Central memory CD8-positive, alpha-beta T cell (primary cell): ENCODE measurements around the gene MUC3A.
"Not testable (repeated sequence)": the region's sequence is repeated elsewhere in the genome, so short reads cannot be mapped to it uniquely, and the experiment has no call there.

Experiments
- ATAC-seq: fragments of 150-1000 bp; cut with Tn5 transposase; replicated peaks from 2 replicates; pipeline ENCODE4 v1.10.0; 2022; ENCODE audit warnings: mild to moderate bottlenecking, moderate FRiP score, moderate number of reproducible peaks; ENCODE audit not compliant: poor library complexity, severe bottlenecking; ENCODE audit errors: extremely low read depth
- DNase-seq, 2 donors: peaks; one replicate each; pipeline ENCODE4 v3.0.0; 2021; ENCODE audit warnings: low spot score in 2 of 2
- H3K27ac Mint-ChIP-seq: one replicate; pipeline ENCODE4 v1.8.0; 2022; ENCODE audit warnings: low read depth, mild to moderate bottlenecking, moderate library complexity, mixed read lengths
- H3K27me3 Mint-ChIP-seq: one replicate; pipeline ENCODE4 v1.8.0; 2022; ENCODE audit warnings: mixed read lengths
- H3K36me3 Mint-ChIP-seq: one replicate; pipeline ENCODE4 v1.8.0; 2022; ENCODE audit warnings: mild to moderate bottlenecking, moderate library complexity, mixed read lengths; ENCODE audit not compliant: insufficient read depth
- H3K4me1 Mint-ChIP-seq: one replicate; pipeline ENCODE4 v1.8.0; 2022; ENCODE audit warnings: mixed read lengths
- H3K4me3 Mint-ChIP-seq: one replicate; pipeline ENCODE4 v1.8.0; 2022; ENCODE audit warnings: mild to moderate bottlenecking, moderate library complexity, mixed read lengths
- H3K9me3 Mint-ChIP-seq: one replicate; pipeline ENCODE4 v1.8.0; 2022; ENCODE audit warnings: mixed read lengths

The MUC3A gene

DNA sequence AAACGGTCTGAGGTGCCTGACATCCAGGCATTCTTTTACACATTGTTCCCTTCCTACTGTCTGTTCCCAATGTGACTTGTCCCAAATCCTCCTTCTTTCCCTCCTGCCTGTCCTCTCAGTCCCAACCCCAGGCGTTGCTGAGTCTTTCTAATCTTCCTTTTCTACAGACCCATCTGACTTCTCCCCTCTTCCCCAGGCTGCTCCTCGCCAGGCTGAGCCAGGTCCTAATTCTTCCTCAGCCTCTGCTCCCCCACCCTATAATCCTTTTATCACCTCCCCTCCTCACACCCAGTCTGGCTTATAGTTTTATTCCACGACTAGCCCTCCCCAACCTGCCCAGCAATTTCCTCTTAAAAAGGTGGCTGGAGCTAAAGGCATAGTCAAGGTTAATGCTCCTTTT lies 25.7 kb upstream of the MUC3A start:
- not testable (repeated sequence) for DNase-seq, H3K36me3 Mint-ChIP-seq, H3K4me1 Mint-ChIP-seq, ATAC-seq, H3K4me3 Mint-ChIP-seq, H3K27ac Mint-ChIP-seq, H3K9me3 Mint-ChIP-seq
- H3K27me3 Mint-ChIP-seq: peaks cover 10% of the 10 kb centered on the region

DNA sequence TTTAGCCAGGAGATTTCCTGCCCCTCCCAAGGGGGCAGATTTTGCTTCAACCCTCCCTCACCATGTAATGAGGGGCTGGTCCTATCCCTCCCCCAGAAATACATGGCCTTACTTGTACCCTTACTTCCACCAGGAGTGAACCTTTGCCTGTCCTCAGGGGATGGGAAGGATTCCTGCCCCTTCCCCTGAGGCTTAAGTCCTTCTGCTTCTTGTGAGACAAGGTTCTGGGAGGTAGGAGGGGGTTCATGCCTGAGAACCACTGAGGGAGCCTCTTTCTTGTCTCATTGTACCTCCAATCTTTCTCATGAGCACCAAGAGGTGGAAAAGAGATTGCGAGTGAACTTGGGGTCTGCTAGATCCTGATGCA lies 19.5 kb upstream of the MUC3A start:
- H3K4me1 Mint-ChIP-seq: no peaks in the 10 kb centered on the region
- peaks cover 6% of the 10 kb centered on the region for H3K9me3 Mint-ChIP-seq
- no peaks in the 10 kb centered on the region for H3K36me3 Mint-ChIP-seq
- DNase-seq (no peak), ATAC-seq (no peak)
- H3K4me3 Mint-ChIP-seq: no peak overlapping the region
- peaks cover 32% of the 10 kb centered on the region for H3K27me3 Mint-ChIP-seq
- H3K27ac Mint-ChIP-seq: no peak overlapping the region

DNA sequence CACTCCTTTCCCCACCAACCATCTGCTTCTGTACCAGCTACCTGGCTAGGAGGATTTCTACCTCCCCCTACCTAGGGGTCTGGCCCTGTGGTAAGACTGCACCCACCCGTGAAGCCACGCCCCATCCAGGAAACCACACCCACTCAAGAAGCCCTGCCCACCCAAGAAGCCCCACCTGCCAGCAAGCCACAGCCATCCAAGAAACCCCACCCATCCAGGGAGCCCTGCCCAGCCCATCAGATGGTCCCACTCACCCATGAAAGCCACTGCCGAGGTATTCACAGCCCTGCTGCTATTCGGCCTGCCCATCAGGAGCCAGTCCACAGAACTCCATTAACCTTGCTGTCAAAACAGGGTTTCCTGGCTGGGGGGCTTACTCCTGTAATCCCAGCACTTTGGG lies 15.6 kb upstream of the MUC3A start:
- H3K4me3 Mint-ChIP-seq: no peak overlapping the region
- H3K36me3 Mint-ChIP-seq: no peaks in the 10 kb centered on the region
- peaks cover 50% of the 10 kb centered on the region for H3K27me3 Mint-ChIP-seq
- DNase-seq (no peak), ATAC-seq (no peak)
- peaks cover 6% of the 10 kb centered on the region for H3K9me3 Mint-ChIP-seq
- no peak overlapping the region for H3K27ac Mint-ChIP-seq
- no peaks in the 10 kb centered on the region for H3K4me1 Mint-ChIP-seq

DNA sequence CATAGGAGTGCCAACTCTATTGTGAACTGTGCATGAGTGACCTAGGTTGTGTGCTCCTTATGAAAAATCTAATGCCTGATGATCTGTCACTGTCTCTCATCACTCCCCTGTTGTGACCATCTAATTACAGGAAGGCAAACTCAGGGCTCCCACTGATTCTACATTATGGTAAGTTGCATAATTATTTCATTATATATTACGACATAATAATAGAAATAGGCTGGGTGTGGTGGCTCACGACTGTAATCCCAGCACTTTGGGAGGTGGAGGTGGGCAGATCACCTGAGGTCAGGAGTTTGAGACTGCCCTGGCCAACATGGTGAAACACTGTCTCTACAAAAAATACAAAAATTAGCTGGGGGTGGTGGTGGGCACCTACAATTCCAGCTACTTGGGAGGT lies 14.0 kb upstream of the MUC3A start:
- H3K27me3 Mint-ChIP-seq: peaks cover 50% of the 10 kb centered on the region
- H3K9me3 Mint-ChIP-seq, H3K4me3 Mint-ChIP-seq, H3K27ac Mint-ChIP-seq, H3K36me3 Mint-ChIP-seq, H3K4me1 Mint-ChIP-seq, ATAC-seq, DNase-seq: not testable (repeated sequence)

DNA sequence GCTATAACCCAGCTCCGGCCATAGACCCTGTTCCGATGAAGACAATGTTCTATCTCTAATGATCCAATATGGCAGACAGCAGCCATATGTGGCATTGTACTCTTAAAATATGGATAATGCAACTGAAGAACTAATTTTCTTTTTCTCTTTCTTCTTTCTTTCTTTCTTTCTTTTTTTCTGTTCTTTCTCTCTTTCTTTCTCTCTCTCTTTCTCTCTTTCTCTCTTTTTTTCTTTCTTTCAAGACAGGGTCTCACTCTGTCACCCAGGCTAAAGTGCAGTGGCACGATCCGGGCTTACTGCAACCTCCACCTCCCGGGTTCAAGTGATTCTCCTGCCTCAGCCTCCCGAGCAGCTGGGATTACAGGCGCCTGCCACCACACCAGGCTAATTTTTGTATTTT lies 13.2 kb upstream of the MUC3A start:
- H3K27me3 Mint-ChIP-seq: peaks cover 42% of the 10 kb centered on the region
- not testable (repeated sequence) for H3K9me3 Mint-ChIP-seq, ATAC-seq, H3K36me3 Mint-ChIP-seq, H3K27ac Mint-ChIP-seq, H3K4me1 Mint-ChIP-seq, DNase-seq, H3K4me3 Mint-ChIP-seq

GRCh38 chr7:100942045-100942774 lies 7.1 kb upstream of the MUC3A start:
- peaks cover 54% of the 10 kb centered on the region for H3K27me3 Mint-ChIP-seq
- H3K36me3 Mint-ChIP-seq: no peaks in the 10 kb centered on the region
- H3K4me3 Mint-ChIP-seq: no peak overlapping the region
- ATAC-seq: no peak
- H3K9me3 Mint-ChIP-seq: no peaks in the 10 kb centered on the region
- no peaks in the 10 kb centered on the region for H3K4me1 Mint-ChIP-seq
- H3K27ac Mint-ChIP-seq: no peak overlapping the region
- DNase-seq: no peak

DNA sequence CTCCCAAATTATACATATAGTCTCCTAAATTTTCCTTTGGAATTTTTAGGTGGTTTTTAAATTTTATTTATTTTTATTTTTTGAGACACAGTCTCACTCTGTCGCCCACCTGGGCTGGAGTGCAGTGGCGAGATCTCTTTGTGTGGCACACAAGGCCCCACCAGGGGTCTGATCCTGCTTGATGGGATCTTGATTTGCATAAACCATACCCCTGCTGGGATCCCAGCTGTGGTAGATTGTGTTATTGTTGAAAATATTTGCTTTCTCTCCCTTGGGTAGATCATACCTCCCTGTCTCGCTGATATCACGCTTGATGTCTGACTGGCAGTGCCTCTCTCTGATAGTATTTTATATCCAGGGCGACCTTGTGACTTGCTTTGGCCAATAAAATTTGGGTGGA lies 5.6 kb upstream of the MUC3A start:
- ATAC-seq (no peak), DNase-seq (no peak)
- H3K27ac Mint-ChIP-seq: no peak overlapping the region
- peaks cover 45% of the 10 kb centered on the region for H3K27me3 Mint-ChIP-seq
- H3K36me3 Mint-ChIP-seq: no peaks in the 10 kb centered on the region
- no peaks in the 10 kb centered on the region for H3K4me1 Mint-ChIP-seq
- no peaks in the 10 kb centered on the region for H3K9me3 Mint-ChIP-seq
- H3K4me3 Mint-ChIP-seq: no peak overlapping the region

GRCh38 chr7:100944138-100944537 lies 5.2 kb upstream of the MUC3A start:
- H3K36me3 Mint-ChIP-seq: no peaks in the 10 kb centered on the region
- peaks cover 45% of the 10 kb centered on the region for H3K27me3 Mint-ChIP-seq
- no peak overlapping the region for H3K27ac Mint-ChIP-seq
- no peaks in the 10 kb centered on the region for H3K4me1 Mint-ChIP-seq
- no peak for ATAC-seq
- DNase-seq: no peak
- H3K9me3 Mint-ChIP-seq: no peaks in the 10 kb centered on the region
- no peak overlapping the region for H3K4me3 Mint-ChIP-seq

GRCh38 chr7:100946111-100946510 lies 3.2 kb upstream of the MUC3A start:
- Mint-ChIP-seq H3K4me1 (no peaks in the 10 kb centered on the region), H3K27me3 (peaks cover 54% of the 10 kb centered on the region), H3K27ac (no peak overlapping the region), H3K9me3 (no peaks in the 10 kb centered on the region), H3K36me3 (no peaks in the 10 kb centered on the region), H3K4me3 (no peak overlapping the region)
- ATAC-seq: no peak
- DNase-seq: no peak

GRCh38 chr7:100946766-100947365 lies 2.5 kb upstream of the MUC3A start:
- Mint-ChIP-seq H3K4me3 (no peak overlapping the region), H3K9me3 (no peaks in the 10 kb centered on the region), H3K36me3 (no peaks in the 10 kb centered on the region), H3K4me1 (no peaks in the 10 kb centered on the region), H3K27ac (no peak overlapping the region), H3K27me3 (peaks cover 54% of the 10 kb centered on the region)
- ATAC-seq (no peak), DNase-seq (no peak)

- Mint-ChIP-seq H3K27ac (no peak overlapping the region), H3K4me1 (no peaks in the 10 kb centered on the region), H3K9me3 (no peaks in the 10 kb centered on the region), H3K36me3 (no peaks in the 10 kb centered on the region), H3K27me3 (peaks cover 47% of the 10 kb centered on the region), H3K4me3 (no peak overlapping the region)
- DNase-seq: no peak
- no peak for ATAC-seq
These were observed 1.5 kb upstream of the MUC3A start for GRCh38 chr7:100947792-100948191.

DNA sequence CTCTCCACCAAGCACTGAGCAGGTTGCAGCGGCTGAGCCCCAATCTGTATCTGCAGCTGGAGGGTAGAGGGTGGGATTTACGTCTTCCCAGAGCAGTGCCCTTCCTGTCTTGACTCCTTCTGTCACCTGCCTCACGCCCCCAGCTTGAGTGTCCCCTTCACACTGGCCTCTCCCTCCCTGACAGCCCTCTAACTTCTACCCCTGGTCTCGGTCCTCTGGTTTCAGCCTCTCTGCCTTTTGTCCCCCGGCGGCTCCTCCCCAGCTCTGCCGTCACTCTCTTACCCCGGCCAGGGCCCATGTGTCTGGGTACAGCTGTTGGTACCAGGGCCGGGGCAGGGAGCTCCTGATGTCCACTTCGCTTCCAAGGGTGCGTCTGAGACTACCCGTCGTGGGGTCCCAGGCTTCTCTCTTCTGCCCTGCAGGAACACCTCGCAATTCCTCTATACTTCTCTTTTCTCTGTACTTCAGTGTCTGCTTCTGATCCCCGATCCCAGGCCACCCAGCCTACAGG lies 654 bp downstream of the MUC3A start:
- ATAC-seq (no peak), DNase-seq (no peak)
- peaks cover 30% of the 10 kb centered on the region for H3K27me3 Mint-ChIP-seq
- no peak overlapping the region for H3K27ac Mint-ChIP-seq
- H3K36me3 Mint-ChIP-seq: no peaks in the 10 kb centered on the region
- no peaks in the 10 kb centered on the region for H3K9me3 Mint-ChIP-seq
- H3K4me3 Mint-ChIP-seq: no peak overlapping the region
- no peaks in the 10 kb centered on the region for H3K4me1 Mint-ChIP-seq

- no peak overlapping the region for H3K27ac Mint-ChIP-seq
- DNase-seq (no peak), ATAC-seq (no peak)
- no peak overlapping the region for H3K4me3 Mint-ChIP-seq
- peaks cover 18% of the 10 kb centered on the region for H3K27me3 Mint-ChIP-seq
- H3K4me1 Mint-ChIP-seq: no peaks in the 10 kb centered on the region
- H3K9me3 Mint-ChIP-seq: no peaks in the 10 kb centered on the region
- no peaks in the 10 kb centered on the region for H3K36me3 Mint-ChIP-seq
These were observed 1.8 kb downstream of the MUC3A start for GRCh38 chr7:100951172-100951571.
